Neuron (in vitro differentiated cells): ENCODE data around the gene INPP5A.

Source experiments
- H2AFZ ChIP-seq: one replicate; pipeline ENCODE4 v1.6.1; 2013; ENCODE audit warnings: low read depth, mild to moderate bottlenecking, inconsistent platforms, low read length, moderate library complexity
- H3K27me3 ChIP-seq: one replicate; pipeline ENCODE4 v1.6.1; 2013; ENCODE audit warnings: low read length; ENCODE audit not compliant: insufficient read depth
- H3K36me3 ChIP-seq: one replicate; pipeline ENCODE4 v1.6.1; 2013; ENCODE audit warnings: low read length; ENCODE audit not compliant: insufficient read depth
- H3K4me1 ChIP-seq: one replicate; pipeline ENCODE4 v1.6.1; 2013; ENCODE audit warnings: low read length; ENCODE audit not compliant: insufficient read depth
- H3K4me3 ChIP-seq: 2 replicates; pipeline ENCODE4 v1.5.1; 2013; ENCODE audit warnings: mild to moderate bottlenecking, low read length, moderate library complexity
- H3K9me3 ChIP-seq: one replicate; pipeline ENCODE4 v1.6.1; 2013; ENCODE audit warnings: low read length

INPP5A gene

DNA sequence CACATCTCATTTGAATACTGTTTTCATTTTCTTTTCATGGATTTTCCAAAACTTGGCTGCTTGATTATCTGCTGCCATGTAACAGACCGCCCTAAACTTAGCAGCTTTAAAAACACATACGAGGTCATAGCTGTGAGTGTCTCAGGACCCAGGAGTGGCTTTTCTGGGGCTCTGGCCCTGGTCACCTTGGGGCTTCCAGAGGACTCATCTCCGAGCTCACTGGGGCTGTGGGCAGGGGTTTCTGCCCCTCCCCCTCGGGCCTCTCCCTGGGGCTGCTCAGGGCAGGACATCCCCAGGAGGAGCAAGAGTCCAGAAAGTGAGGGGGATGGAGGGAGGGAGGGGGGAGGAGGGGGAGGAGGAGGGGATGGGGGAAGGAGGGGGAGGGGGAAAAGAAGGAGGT, 171.3 kb downstream of the INPP5A start:
- H3K36me3 ChIP-seq = peaks cover 5% of the 10 kb centered on the region
- H3K4me3 ChIP-seq = no peak overlapping the region
- no peak overlapping the region for H2AFZ ChIP-seq
- H3K4me1 ChIP-seq = peaks cover 20% of the 10 kb centered on the region
- peaks cover 28% of the 10 kb centered on the region for H3K9me3 ChIP-seq
- H3K27me3 ChIP-seq = no peaks in the 10 kb centered on the region

DNA sequence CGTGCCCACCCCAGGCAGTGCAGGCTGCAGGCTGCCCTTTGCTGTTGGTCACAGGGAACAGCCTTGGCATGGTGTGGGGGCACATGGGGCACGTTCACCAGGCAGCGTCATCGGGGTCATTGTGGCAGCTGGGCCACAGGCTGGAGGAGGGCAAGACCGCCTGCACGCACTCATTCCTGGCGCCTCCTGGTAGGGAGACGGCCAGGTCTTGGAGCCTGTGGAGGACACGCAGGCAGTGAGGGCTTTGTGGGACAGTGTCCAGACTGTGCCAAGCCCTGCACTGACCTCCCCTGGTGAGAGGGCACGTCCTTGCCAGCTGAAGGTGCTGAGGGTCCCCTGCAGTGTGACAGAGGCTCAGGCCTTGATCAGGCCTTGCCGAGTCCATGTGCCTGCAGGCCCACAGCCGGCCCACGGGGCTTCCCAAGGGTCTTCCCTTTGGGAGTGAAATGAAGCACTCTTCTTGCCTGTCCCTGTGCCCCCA, 171.9 kb downstream of the INPP5A start:
- Histone ChIP-seq H3K36me3 (peaks cover 5% of the 10 kb centered on the region), H3K4me1 (peaks cover 23% of the 10 kb centered on the region), H3K27me3 (no peaks in the 10 kb centered on the region), H3K4me3 (no peak overlapping the region), H2AFZ (no peak overlapping the region), H3K9me3 (peaks cover 27% of the 10 kb centered on the region)

DNA sequence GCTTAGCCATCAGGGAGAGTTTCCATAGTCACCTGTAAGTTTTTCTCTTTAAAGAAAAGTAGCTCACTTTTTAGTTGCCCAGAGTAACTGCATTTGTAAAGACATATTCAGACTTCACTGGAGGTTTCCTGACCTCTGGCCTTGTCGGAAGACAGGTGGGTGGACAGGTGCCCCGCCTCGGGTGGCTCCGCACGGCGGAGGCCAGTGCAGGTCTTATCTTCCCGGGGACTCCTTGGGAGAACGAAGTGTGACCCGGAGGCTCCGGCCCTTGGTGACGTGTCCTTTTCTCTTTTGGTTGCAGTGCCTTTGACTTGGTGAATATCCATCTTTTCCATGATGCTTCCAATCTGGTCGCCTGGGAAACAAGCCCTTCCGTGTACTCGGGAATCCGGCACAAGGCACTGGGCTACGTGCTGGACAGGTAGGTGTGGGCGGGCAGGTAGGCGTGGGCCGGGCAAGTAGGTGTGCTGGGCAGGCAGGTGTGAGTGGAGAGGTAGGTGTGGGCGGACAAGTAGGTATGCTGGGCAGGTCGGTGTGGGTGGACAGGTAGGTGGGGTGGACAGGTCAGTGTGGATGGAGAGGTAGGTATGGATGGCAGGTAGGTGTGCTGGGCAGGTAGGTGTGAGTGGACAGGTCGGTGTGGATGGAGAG, 172.6 kb downstream of the INPP5A start:
- Histone ChIP-seq H3K9me3 (peaks cover 25% of the 10 kb centered on the region), H3K27me3 (no peaks in the 10 kb centered on the region), H3K36me3 (peaks cover 5% of the 10 kb centered on the region), H3K4me1 (peaks cover 30% of the 10 kb centered on the region), H2AFZ (no peak overlapping the region), H3K4me3 (no peak overlapping the region)

DNA sequence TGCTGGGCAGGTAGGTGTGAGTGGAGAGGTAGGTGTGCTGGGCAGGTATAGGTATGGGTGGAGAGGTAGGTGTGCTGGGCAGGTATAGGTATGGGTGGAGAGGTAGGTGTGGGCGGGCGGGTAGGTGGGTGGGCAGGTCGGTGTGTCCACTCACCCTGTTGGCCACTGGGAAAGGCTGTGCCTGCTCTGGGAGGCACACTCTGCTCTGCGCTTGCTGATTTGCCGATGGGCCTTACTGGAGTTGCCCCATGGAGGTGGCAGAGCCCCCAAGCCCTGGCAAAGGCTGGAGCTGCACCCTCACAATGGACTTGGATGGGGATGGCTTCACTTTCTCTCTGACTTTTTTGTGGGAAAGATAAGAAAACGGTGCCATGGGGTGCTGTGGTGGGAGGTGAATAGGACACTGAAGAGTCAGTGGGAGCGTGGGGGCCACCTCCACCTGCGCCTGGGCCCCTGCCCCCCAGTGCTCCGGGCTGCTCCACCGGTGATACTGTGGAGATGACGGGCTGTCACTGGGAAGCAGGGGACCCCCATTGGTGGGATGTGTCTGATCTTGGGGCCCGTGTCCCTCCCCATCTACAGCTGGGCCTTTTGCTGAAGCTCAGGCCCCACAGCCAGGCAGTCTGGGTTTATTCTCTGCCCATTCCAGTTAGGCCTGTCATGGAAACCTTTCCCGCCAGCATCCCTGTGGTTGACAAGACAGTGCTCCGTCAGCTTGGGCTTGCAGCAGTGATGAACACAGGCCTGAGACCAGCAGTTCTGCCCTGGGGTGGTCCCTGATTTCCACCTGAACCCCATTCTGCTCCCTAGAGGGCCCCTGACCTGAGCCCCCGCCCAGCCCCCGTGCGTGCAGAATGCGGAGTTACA, 173.4 kb downstream of the INPP5A start:
- peaks cover 21% of the 10 kb centered on the region for H3K9me3 ChIP-seq
- no peaks in the 10 kb centered on the region for H3K27me3 ChIP-seq
- no peak overlapping the region for H2AFZ ChIP-seq
- peaks cover 3% of the 10 kb centered on the region for H3K36me3 ChIP-seq
- H3K4me1 ChIP-seq = peaks cover 38% of the 10 kb centered on the region
- no peak overlapping the region for H3K4me3 ChIP-seq

DNA sequence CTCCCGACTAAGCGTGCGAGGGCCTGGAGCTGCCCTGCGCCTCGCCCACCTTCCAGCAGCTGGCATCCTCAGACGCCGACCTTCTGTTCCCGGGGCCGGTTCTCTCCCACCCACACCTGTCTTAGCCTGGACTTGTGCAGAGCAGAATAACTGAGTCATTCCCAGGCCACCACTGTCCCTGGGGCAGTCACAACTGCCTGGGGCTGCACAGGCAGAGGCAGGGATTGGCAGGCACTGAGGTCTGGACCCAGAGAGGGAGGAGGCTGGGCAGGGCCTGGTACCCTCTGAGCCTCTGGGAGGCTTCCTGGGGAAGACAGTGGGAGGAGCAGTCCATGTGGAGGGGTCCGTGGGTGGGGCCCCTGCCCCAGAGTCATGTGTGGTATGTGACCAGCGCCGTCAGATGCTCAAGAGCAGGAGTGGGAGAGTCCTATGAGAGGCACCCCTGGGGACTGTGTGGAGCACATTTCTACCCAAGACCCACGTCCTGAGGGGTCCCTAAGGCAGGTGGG, 174.1 kb downstream of the INPP5A start:
- no peak overlapping the region for H3K4me3 ChIP-seq
- H3K27me3 ChIP-seq = no peaks in the 10 kb centered on the region

DNA sequence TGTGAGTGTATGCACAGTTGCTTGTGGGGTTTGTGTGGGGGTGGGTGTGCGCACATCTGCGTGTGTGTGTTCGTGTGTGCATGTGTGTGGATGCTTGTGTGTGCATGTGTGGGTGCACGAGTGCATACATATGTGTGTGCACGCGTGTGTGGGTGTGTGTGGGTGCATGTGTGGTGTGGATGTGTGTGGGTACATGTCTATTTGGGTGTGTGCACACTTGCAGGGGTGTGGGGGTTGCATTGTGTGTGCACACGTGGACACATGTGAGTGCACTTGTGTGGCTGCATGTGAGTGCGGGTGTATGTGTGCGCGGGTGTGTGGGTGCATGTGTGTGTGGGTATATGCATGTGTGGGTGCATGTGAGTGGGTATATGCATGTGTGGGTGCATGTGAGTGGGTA, 174.7 kb downstream of the INPP5A start:
- H2AFZ ChIP-seq = no peak overlapping the region
- peaks cover 47% of the 10 kb centered on the region for H3K4me1 ChIP-seq
- H3K4me3 ChIP-seq = no peak overlapping the region
- H3K9me3 ChIP-seq = peaks cover 12% of the 10 kb centered on the region
- H3K36me3 ChIP-seq = peaks cover 3% of the 10 kb centered on the region
- H3K27me3 ChIP-seq = no peaks in the 10 kb centered on the region

More for the DNA sequence above, 174.1 kb downstream of the INPP5A start:
- no peak overlapping the region for H2AFZ ChIP-seq
- H3K9me3 ChIP-seq = peaks cover 16% of the 10 kb centered on the region
- H3K36me3 ChIP-seq = peaks cover 3% of the 10 kb centered on the region
- H3K4me1 ChIP-seq = peaks cover 45% of the 10 kb centered on the region

DNA sequence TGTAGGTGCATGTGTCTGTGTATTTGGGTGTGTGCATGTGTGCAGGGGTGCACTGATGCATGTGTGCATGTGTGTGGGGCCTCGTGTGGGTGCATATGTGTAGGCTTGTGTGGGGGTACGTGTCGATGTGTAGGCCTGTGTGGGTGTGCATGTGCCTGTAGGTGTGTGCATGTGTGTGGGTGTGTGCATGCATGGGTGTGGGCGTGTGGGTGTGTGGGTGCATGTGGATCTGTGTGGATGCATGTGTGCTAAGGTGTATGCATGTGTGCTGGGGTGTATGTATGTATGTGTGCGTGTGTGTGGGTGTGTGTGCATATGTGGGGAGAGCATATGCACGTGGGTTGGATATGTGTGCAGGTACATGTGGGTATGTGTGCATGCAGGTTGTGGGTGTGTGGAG, 175.2 kb downstream of the INPP5A start:
- peaks cover 47% of the 10 kb centered on the region for H3K4me1 ChIP-seq
- H3K4me3 ChIP-seq = no peak overlapping the region
- H2AFZ ChIP-seq = no peak overlapping the region
- H3K9me3 ChIP-seq = peaks cover 8% of the 10 kb centered on the region
- no peaks in the 10 kb centered on the region for H3K27me3 ChIP-seq
- H3K36me3 ChIP-seq = peaks cover 3% of the 10 kb centered on the region

DNA sequence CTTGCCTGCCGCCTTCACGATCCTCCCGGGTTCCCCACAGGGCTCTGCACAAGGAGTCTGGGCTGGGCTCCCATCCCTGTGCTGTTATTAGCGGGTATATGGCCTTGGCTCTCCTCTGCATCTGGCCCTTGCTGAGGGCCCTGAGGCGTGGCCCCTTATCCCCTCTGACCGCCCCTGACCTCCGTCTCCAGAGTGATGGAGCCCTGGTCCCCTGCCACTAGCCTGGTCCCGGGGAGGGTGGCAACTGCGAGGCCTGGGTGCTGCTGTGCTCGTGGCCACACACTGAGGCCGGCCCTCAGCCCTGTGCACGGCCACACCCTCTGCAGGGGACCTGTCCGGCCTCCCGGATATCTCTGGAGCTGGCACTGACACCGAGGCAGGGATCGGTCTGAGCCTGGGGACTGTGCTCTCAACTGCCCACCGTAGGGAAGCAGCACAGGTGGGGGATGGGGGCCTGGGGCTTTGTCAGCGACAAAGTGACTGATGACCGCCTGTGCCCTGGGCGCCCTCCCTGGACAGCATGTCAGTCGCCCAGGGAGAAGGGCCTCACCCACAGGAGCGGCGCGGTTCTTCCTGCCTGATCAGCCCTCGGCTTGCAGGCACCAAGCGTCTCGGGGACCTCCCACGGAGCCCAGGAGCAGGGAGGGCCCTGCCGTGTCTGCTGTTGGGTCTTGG, 176.0 kb downstream of the INPP5A start:
- H3K4me3 ChIP-seq = no peak overlapping the region
- H3K27me3 ChIP-seq = no peaks in the 10 kb centered on the region

DNA sequence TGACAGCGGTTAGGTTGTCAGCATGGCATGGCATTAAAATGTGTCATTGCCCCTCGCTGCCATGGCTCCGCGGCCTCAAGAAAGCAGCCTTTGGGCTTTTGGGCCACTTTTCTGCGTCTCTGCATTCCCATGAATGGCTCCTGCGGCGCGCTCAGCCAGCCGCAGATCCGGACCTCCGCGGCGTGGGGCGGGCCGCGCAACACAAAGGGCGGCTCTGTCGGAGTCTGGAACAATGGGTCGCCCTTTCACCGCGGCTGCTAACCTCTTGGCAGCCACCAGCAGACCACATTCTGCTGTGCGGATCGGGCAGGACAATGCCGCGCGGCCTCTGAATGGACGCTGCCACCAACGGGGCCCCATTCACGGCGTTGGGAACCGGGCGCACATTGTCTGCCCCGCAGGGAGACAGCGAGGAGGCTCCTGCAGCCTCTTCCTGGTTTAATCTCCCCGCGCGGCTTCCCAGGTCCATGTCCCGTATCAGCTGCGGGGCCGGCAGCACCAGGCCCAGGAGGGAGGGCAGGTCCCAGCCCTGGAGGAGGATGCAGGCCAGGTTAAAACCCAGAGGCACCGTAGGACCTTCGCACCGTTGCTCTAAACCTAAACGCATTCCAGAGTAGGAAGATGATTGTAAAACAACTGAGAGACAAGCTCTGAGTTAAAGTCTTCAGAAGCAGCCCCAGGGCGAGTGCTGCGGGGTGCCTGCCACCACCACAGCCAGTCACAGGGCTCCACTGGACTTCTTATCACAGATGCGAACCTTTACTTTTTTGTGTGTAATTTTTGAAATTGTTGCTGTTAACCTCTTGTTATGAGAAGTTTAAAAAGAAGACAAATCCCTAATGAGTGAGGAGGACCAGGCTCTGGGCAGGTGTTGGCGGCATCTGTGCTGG, 176.8 kb downstream of the INPP5A start:
- no peak overlapping the region for H3K4me3 ChIP-seq
- peaks cover 3% of the 10 kb centered on the region for H3K36me3 ChIP-seq
- H2AFZ ChIP-seq = no peak overlapping the region
- peaks cover 47% of the 10 kb centered on the region for H3K4me1 ChIP-seq
- H3K27me3 ChIP-seq = no peaks in the 10 kb centered on the region
- H3K9me3 ChIP-seq = peaks cover 2% of the 10 kb centered on the region

More for the DNA sequence above, 176.0 kb downstream of the INPP5A start:
- peaks cover 3% of the 10 kb centered on the region for H3K9me3 ChIP-seq
- H3K36me3 ChIP-seq = peaks cover 3% of the 10 kb centered on the region
- peaks cover 47% of the 10 kb centered on the region for H3K4me1 ChIP-seq
- no peak overlapping the region for H2AFZ ChIP-seq

DNA sequence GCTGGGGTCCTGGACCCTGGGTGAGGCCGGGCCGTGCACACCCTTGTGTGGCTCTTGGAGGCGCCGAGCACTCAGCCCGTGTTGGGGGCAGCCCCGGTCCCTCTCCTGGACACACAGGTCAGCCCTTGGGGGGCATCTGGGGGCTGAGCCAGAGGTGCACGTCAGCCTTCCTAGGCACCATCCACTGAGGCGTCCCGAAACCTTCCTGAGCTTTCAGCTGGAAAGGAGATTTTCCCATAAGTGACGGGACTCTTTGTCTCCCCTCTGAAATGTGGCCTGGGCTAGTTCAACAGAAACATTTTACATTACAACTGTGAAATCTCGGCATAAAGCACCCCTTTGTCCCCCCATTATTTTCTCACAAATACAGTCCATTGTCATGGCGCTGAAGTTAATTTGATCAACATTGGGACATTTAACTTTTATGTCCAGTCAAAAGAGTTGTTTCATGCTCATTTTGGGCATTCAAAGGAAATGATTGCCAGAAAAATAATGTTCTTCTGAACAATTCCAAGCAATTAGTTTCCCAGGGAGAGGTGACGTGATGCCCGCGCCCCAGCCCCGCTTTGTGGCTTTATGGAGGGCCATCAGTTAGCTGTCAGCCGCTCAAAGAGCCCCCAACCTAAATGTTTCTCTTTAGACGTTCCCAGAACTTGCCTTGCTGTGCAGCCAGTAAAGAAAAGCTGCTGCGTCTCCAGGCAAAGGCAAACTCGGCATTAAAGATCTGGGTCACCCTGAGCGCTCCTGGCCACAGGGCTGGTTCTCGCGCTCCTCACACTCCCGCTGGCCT, 177.6 kb downstream of the INPP5A start:
- Histone ChIP-seq H3K4me1 (peaks cover 47% of the 10 kb centered on the region), H3K4me3 (no peak overlapping the region), H3K36me3 (peaks cover 3% of the 10 kb centered on the region)

DNA sequence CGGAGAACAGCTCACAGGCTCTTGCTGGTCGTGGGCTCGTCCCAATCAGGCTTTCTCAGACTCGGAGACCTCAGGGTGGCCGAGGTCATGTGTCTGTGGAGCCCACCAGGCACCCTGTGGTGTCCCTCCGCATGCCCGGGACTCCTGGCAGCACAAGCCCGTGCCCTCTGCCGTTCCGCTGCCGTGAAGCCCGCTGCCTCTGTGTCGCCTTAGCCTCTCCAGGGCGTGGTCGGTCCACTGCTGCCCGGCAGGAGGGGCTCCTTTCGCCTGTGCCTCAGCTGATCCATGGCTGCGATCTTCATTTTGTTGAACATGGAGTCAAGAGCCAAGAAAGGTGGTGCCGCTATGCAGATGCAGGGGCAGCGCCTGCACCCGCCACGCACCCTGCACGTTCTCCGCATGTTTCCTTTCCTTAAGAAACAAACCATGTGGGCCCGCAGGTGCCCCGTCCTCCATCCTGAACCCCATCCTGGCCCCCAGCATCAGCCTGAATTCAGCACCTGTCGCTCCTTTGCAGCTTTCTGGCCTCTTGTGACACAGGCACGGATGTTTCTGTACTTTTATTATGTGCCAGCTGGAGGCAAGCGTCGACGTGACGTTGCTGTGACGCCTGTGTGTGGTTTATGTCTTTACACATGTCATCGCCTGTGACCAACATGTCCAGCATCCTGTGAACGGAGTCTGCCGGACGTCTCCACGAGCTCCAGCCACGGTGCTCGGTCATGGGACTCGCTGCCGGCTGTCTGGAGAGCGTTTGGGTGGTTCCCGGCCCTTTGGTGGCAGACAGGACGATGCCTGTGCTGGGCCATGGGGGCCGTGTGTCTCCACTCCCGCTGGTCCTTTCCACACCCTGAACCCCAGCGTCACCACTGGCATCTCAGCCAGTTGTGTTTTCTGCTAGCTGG, 178.4 kb downstream of the INPP5A start:
- Histone ChIP-seq H3K4me3 (no peak overlapping the region), H3K9me3 (peaks cover 2% of the 10 kb centered on the region), H2AFZ (no peak overlapping the region), H3K36me3 (no peaks in the 10 kb centered on the region), H3K4me1 (peaks cover 47% of the 10 kb centered on the region), H3K27me3 (no peaks in the 10 kb centered on the region)

More for the DNA sequence above, 177.6 kb downstream of the INPP5A start:
- Histone ChIP-seq H2AFZ (no peak overlapping the region), H3K9me3 (peaks cover 2% of the 10 kb centered on the region), H3K27me3 (no peaks in the 10 kb centered on the region)
